Adrenal gland (tissue), 12 donors: ENCODE results near the gene PMP22. TPM values are rescaled to one million over a fixed set of nuclear protein-coding genes. Genes with fewer than 3 reads are reported as not detected.

ENCODE experiments used
- DNase-seq, 7 donors: peaks; one replicate each; pipeline ENCODE4 v3.0.0-alpha.2; 2019 to 2020
- H3K27ac ChIP-seq, 5 donors: fragments of 200-600 bp; sonication (generic) in 4 of 5; 1 replicate in 3 of 5; 2 replicates in 2 of 5; pipeline versions ENCODE4 v1.5.1 to v1.8.0; 2016 to 2020; ENCODE audit warnings: mild to moderate bottlenecking in 1 of 5
- H3K27me3 ChIP-seq: fragments of 200-600 bp; 2 replicates; pipeline ENCODE4 v1.8.0; 2021
- H3K36me3 ChIP-seq, 2 donors: fragments of 200-600 bp; replicated peaks in 1 of 2; 1 replicate in 1 of 2; 2 replicates in 1 of 2; pipeline versions ENCODE4 v1.5.1 to v1.8.0; 2018 to 2022
- H3K4me1 ChIP-seq, 2 donors: fragments of 200-600 bp; replicated peaks in 1 of 2; 1 replicate in 1 of 2; 2 replicates in 1 of 2; pipeline versions ENCODE4 v1.5.1 to v1.8.0; 2018 to 2021
- H3K4me3 ChIP-seq, 4 donors: fragments of 200-600 bp; sonication (generic) in 3 of 4; one replicate each; pipeline ENCODE4 v1.5.1; 2016 to 2018
- H3K9me3 ChIP-seq, 3 donors: fragments of 200-600 bp; sonication (generic) in 1 of 3; replicated peaks in 1 of 3; 1 replicate in 2 of 3; 2 replicates in 1 of 3; pipeline versions ENCODE4 v1.5.1 to v1.8.0; 2016 to 2021
- POLR2A ChIP-seq, 2 donors: fragments of 450-650 bp; IDR thresholded peaks; one replicate each; pipeline ENCODE4 v1.6.1; 2017; ENCODE audit warnings: antibody characterized with exemption in 2 of 2, mild to moderate bottlenecking in 2 of 2, moderate library complexity in 1 of 2
- WGBS, 4 donors: extraction: QIAGEN DNeasy Blood & Tissue Kit in 2 of 4; methylation state at CpG; one replicate each; pipeline versions ENCODE4 v1.1.5 to v1.1.7; 2013 to 2017; 5-methylcytosine and 5-hydroxymethylcytosine counted together
- intact Hi-C, 2 donors: fragments of 100-400 bp; cut with DNase I; formaldehyde crosslinking; loops; one replicate each; pipeline versions ENCODE4 v1.14.1 to v1.15.0; 2022 to 2023
- polyA plus RNA-seq, 3 donors: library from polyadenylated mRNA; stranded (reverse); fragments of 200-250 nt in 2 of 3; fragments of 350-450 nt in 1 of 3; fragmentation: Illumina TruSeq in 1 of 3; extraction: RNeasy Lipid Tissue Mini Kit (QIAGEN cat#74804) in 1 of 3; gene quantifications; one replicate each; pipeline ENCODE4 v1.2.3, GENCODE V29; 2013 to 2014
- total RNA-seq, 9 donors: library from RNA; depleted of rRNA in 4 of 9; stranded (reverse); fragments of >200 nt in 4 of 9; fragments of 120-200 nt in 1 of 9; fragmentation: NEBNext Ultra II Directional in 1 of 9; extraction: Animal tissue kit (Norgen Biotek cat#: 25700) in 1 of 9; gene quantifications; one replicate each; pipeline versions ENCODE4 v1.1.0 to v1.2.4, GENCODE V29; 2013 to 2023
- TF ChIP-seq, protein P1 (sequence below), 6 experiments: fragments of 450-650 bp in 4 of 6; fragments of 200-600 bp in 2 of 6; sonication (generic) in 1 of 6; IDR thresholded peaks; 1 replicate in 5 of 6; 2 replicates in 1 of 6; pipeline versions ENCODE4 v1.5.1 to v1.8.0; 2016 to 2021; ENCODE audit warnings: antibody characterized with exemption in 6 of 6, mild to moderate bottlenecking in 2 of 6, moderate library complexity in 1 of 6
- donor health status: healthy with polysubstance abuse.
- donor health status: Bipolar disorder and iron deficiency.
- donor health status: DM: yes; HTN: yes; CAD: no.
- donor health status: DM: no; HTN: no; CAD: no.
- donor health status: DM: no; HTN: no; CAD: no.
- donor health status: DM: yes; HTN: yes; CAD: no.

The PMP22 gene
- total and polyA plus RNA-seq, 12 donors = 17.1 to 142 (median 71.4) TPM

DNA sequence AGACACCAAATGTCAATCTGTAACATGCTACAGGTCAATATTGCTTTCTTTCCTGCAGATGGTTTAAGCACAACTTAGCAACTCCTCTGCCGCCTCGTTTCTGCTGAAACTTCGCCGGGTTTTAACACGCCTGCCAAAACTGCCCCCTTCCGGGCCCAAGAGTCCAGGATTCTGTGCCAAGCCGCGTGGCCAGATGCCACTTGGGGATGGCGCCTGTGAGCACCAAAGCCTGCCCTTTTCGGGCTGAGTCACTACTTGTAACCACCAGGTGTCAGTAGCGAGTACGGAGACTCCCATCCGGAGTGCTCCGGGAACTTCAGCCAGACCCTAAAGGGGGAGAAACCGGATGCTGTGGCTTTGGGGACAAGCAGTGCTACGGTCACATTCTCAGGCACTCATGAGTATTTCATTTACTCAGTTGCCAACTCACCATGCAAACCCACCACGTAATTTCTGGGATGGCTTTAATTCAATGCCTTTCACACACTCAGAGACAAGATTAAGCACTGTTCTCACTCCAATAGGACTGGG, 7.8 kb downstream of the PMP22 start:
- H3K4me3 ChIP-seq = peak overlapping the region in 1 of 4 donors; percentile 21
- peaks cover 0 to 55% of the 10 kb centered on the region in 2 donors for H3K36me3 ChIP-seq
- peak overlapping the region in 2 of 5 donors; percentile 13 to 24 for H3K27ac ChIP-seq
- TF ChIP-seq, protein P1, sequence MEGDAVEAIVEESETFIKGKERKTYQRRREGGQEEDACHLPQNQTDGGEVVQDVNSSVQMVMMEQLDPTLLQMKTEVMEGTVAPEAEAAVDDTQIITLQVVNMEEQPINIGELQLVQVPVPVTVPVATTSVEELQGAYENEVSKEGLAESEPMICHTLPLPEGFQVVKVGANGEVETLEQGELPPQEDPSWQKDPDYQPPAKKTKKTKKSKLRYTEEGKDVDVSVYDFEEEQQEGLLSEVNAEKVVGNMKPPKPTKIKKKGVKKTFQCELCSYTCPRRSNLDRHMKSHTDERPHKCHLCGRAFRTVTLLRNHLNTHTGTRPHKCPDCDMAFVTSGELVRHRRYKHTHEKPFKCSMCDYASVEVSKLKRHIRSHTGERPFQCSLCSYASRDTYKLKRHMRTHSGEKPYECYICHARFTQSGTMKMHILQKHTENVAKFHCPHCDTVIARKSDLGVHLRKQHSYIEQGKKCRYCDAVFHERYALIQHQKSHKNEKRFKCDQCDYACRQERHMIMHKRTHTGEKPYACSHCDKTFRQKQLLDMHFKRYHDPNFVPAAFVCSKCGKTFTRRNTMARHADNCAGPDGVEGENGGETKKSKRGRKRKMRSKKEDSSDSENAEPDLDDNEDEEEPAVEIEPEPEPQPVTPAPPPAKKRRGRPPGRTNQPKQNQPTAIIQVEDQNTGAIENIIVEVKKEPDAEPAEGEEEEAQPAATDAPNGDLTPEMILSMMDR (IDR thresholded peaks at IDR 0.05) = peak; percentile 70 to 92 (median 80)
- TF ChIP-seq POLR2A (IDR thresholded peaks at IDR 0.05) = peak in 1 of 2 donors; percentile 17
- no peaks in the 10 kb centered on the region for H3K27me3 ChIP-seq
- intact Hi-C loops = no loop called here
- 1 to 5% (median 2%) methylated on average over 7 to 17 of the region's 17 CpGs for WGBS, 4 donors
- peaks cover 13 to 42% of the 10 kb centered on the region in 2 donors for H3K4me1 ChIP-seq
- no peaks in the 10 kb centered on the region for H3K9me3 ChIP-seq
- DNase-seq = peak; percentile 79 to 92 (median 85)

DNA sequence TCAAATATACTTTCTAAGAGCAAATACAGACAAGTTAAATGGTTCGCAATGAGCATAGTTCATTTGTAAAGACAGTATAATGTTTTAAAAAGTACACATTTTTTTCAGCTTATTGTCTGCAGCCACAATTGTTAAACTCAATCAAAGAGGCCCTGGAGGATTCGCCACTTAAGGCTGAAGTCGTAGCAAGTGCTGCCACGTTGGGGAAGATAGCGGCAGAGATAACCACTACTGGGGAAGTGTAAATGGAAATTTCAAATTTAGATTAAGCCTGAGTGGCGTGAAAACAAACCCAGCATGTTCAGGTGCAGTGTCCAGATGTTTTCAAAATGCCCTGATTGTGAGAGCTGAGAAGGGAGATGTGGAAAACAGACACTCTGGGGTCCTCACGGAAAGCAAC, 8.4 kb downstream of the PMP22 start:
- Histone ChIP-seq H3K4me3 (peak overlapping the region in 1 of 4 donors; percentile 21), H3K9me3 (no peaks in the 10 kb centered on the region), H3K4me1 (peaks cover 13 to 43% of the 10 kb centered on the region in 2 donors), H3K27me3 (no peaks in the 10 kb centered on the region), H3K36me3 (peaks cover 0 to 61% of the 10 kb centered on the region in 2 donors), H3K27ac (no peak overlapping the region)
- intact Hi-C loops = no loop called here
- no peak for DNase-seq
- TF ChIP-seq, protein P1 (IDR thresholded peaks at IDR 0.05) = no peak
- TF ChIP-seq POLR2A (IDR thresholded peaks at IDR 0.05) = no peak
- 71 to 84% (median 74%) methylated on average over 7 of the region's 7 CpGs for WGBS, 4 donors

GRCh38 chr17:15255713-15256454, 9.2 kb downstream of the PMP22 start:
- no peak overlapping the region for H3K4me3 ChIP-seq

More at GRCh38 chr17:15255713-15256454, 9.2 kb downstream of the PMP22 start:
- H3K27ac ChIP-seq = no peak overlapping the region
- peaks cover 0 to 67% of the 10 kb centered on the region in 2 donors for H3K36me3 ChIP-seq
- TF ChIP-seq, protein P1 (IDR thresholded peaks at IDR 0.05) = no peak
- no peak for TF ChIP-seq POLR2A (IDR thresholded peaks at IDR 0.05)
- H3K9me3 ChIP-seq = no peaks in the 10 kb centered on the region
- WGBS, 4 donors = 71 to 85% (median 74%) methylated on average over 13 of the region's 13 CpGs
- DNase-seq = no peak
- H3K27me3 ChIP-seq = no peaks in the 10 kb centered on the region
- peaks cover 13 to 45% of the 10 kb centered on the region in 2 donors for H3K4me1 ChIP-seq
- intact Hi-C loops = no loop called here
